ENCODE results near the gene BEST4. TPM values are rescaled to one million over a fixed set of nuclear protein-coding genes. Genes with fewer than 3 reads are reported as not detected.
"Not testable (repeated sequence)": the region's sequence is repeated elsewhere in the genome, so short reads cannot be mapped to it uniquely, and the experiment has no call there.

BEST4 gene
- total RNA-seq, 1 experiment from 2014 or later: 1.3 TPM

GRCh38 chr1:44827197-44828002, 39.4 kb upstream of the BEST4 start:
- Histone ChIP-seq H3K9me2 (ENCODE audit: insufficient read depth) (no peaks in the 10 kb centered on the region), H3K36me3 (ENCODE audit: low read depth) (no peaks in the 10 kb centered on the region), H4K20me1 (ENCODE audit: insufficient read depth) (no peaks in the 10 kb centered on the region), H2AFZ (no peak overlapping the region), H3K9me3 (ENCODE audit: insufficient read depth, low read depth) (no peaks in the 10 kb centered on the region), H3K79me2 (ENCODE audit: low read depth) (no peaks in the 10 kb centered on the region), H3K4me2 (no peak overlapping the region), H3F3A (ENCODE audit: insufficient read depth, low read depth) (no peaks in the 10 kb centered on the region), H3K27ac (no peak overlapping the region), H3K27me3 (ENCODE audit: insufficient read depth, low read depth) (no peaks in the 10 kb centered on the region), H3K4me3 (no peak overlapping the region), H3K4me1 (replicated peaks; ENCODE audit: insufficient read depth) (no peaks in the 10 kb centered on the region)
- TF ChIP-seq CTCF (conservative IDR thresholded peaks at IDR 0.05) (no peak), EZH2 (IDR thresholded peaks at IDR 0.05; ENCODE audit: low read depth) (no peak)
- ChIA-PET CTCF (no interaction called here), POLR2A (ENCODE audit: unreplicated experiment) (no interaction called here)
- BruUV-seq (replicated peaks): no TSS peak
- DNase-seq: no peak
- intact Hi-C loops (cut with micrococcal nuclease; ENCODE audit: unreplicated experiment): no loop called here

- Histone ChIP-seq H3K4me2 (no peak overlapping the region), H3K9me2 (ENCODE audit: insufficient read depth) (no peaks in the 10 kb centered on the region), H3K9me3 (ENCODE audit: insufficient read depth, low read depth) (no peaks in the 10 kb centered on the region), H3K4me3 (no peak overlapping the region), H2AFZ (no peak overlapping the region), H3F3A (ENCODE audit: insufficient read depth, low read depth) (peaks cover 4% of the 10 kb centered on the region; the same call in 1 of the 2 replicates), H3K79me2 (ENCODE audit: low read depth) (no peaks in the 10 kb centered on the region), H3K4me1 (replicated peaks; ENCODE audit: insufficient read depth) (no peaks in the 10 kb centered on the region), H4K20me1 (ENCODE audit: insufficient read depth) (no peaks in the 10 kb centered on the region), H3K27ac (no peak overlapping the region), H3K27me3 (ENCODE audit: insufficient read depth, low read depth) (no peaks in the 10 kb centered on the region), H3K36me3 (ENCODE audit: low read depth) (no peaks in the 10 kb centered on the region)
- intact Hi-C loops (cut with micrococcal nuclease; ENCODE audit: unreplicated experiment): no loop called here
- ChIA-PET CTCF (interaction anchor here (1.2 kb wide), 1 partner anchor 184 kb away, joined by 4 read pairs; the partner anchor contains the start of gene HECTD3), POLR2A (ENCODE audit: unreplicated experiment) (no interaction called here)
- no peak for DNase-seq
- no peak for TF ChIP-seq CTCF (conservative IDR thresholded peaks at IDR 0.05)
- TF ChIP-seq EZH2 (IDR thresholded peaks at IDR 0.05; ENCODE audit: low read depth): no peak
- BruUV-seq (replicated peaks): no TSS peak
Observed at GRCh38 chr1:44826375-44827196, 38.6 kb upstream of the BEST4 start.

GRCh38 chr1:44824392-44824791, 36.4 kb upstream of the BEST4 start:
- H3K4me2 ChIP-seq; DNase-seq; H3K79me2 ChIP-seq (ENCODE audit: low read depth); H4K20me1 ChIP-seq (ENCODE audit: insufficient read depth); POLR2A ChIA-PET (ENCODE audit: unreplicated experiment); CTCF ChIA-PET; intact Hi-C loops (cut with micrococcal nuclease; ENCODE audit: unreplicated experiment); H2AFZ ChIP-seq; H3K9me3 ChIP-seq (ENCODE audit: insufficient read depth, low read depth); H3K27me3 ChIP-seq (ENCODE audit: insufficient read depth, low read depth); H3K9me2 ChIP-seq (ENCODE audit: insufficient read depth); H3K4me1 ChIP-seq (replicated peaks; ENCODE audit: insufficient read depth); BruUV-seq (replicated peaks); H3K27ac ChIP-seq; H3K4me3 ChIP-seq; H3K36me3 ChIP-seq (ENCODE audit: low read depth): not testable (repeated sequence)
- H3F3A ChIP-seq (ENCODE audit: insufficient read depth, low read depth): peaks cover 11% of the 10 kb centered on the region

Data from PC-9 (cell line).